PFSK-1 (cell line): Measurements from ENCODE around the gene IRF1.

ENCODE experiments used
- POLR2AphosphoS5 ChIP-seq: IDR thresholded peaks from 2 replicates; pipeline ENCODE4 v1.6.1; 2012; ENCODE audit warnings: low read depth, mild to moderate bottlenecking, control low read depth, low read length, moderate library complexity
- REST ChIP-seq, 2 experiments: IDR thresholded peaks; 2 replicates each; pipeline versions ENCODE4 v1.6.1 to v1.8.0; 2011 to 2012; ENCODE audit warnings: low read depth in 2 of 2, low read length in 2 of 2, control low read depth in 1 of 2, inconsistent platforms in 1 of 2, mild to moderate bottlenecking in 1 of 2, moderate library complexity in 1 of 2; ENCODE audit not compliant: insufficient read depth in 1 of 2
- TAF1 ChIP-seq: IDR thresholded peaks from 2 replicates; pipeline ENCODE4 v1.6.1; 2012; ENCODE audit warnings: low read length, control low read depth, borderline replicate concordance; ENCODE audit not compliant: insufficient read depth

DNA sequence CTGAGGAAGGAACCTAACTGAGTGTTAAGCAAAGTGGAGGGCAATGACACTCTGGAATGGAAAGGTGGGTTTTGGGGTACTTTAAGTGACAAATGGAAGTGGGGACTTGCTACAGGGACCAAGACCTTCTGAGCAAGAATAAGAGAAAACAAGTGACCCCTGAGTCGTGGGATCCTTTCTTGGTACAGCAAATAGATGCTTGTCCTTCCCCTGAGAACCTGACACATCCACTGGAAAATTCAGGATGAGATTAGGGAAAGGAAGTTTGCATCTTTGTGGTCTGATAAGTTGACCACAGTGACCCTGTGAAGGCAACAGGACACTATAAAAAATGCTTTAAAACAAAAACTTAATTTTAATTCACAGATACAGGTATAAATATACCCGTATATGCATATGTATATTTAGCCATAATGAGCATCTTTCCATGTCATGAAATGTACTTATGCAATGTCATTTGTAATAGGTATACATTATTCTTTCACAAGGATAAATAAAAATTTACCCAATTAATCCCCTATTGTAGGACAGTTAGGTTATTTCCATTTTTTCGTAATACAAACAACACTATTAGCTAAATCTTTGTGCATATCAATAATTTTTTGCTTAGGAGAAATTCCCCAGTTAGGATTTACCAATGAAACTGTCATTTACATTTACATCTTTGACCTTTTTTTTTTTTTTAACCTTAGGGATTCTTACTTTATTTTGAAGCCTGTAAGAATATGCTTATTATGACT, 2.0 kb upstream of the IRF1 start:
- TF ChIP-seq POLR2AphosphoS5 = no peak
- TF ChIP-seq REST (IDR thresholded peaks at IDR 0.05; ENCODE audit: insufficient read depth in 1 of 2, low read depth in 2 of 2, low read length in 2 of 2) = no peak
- no peak for TF ChIP-seq TAF1
